ENCODE measurements around the gene COL23A1. TPM values are rescaled to one million over a fixed set of nuclear protein-coding genes. Genes with fewer than 3 reads are reported as not detected.

COL23A1 gene
- total RNA-seq, 2 donors from 2014 or later = 0.14 to 0.20 TPM

DNA sequence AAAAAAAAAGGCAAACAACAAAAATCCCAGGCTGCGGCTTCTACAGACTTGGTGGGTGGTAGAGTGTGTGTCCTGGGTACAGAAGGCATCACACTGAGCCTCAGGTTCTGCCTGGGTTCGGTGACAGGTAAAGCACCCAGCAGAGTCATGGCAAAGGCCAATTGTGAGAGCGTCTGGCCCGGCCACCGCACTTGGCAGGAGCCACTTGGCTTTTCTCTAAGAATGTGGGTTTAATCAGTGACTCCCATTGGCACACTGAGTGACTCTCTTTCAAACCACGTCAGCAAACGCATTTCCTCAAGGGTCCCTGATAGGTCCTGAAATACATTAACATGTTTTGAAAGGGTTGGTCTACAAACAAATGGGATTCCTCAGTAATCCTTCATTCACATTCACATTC is 17.0 kb downstream of the COL23A1 start:
- no peaks in the 10 kb centered on the region for H3K36me3 Mint-ChIP-seq
- ATAC-seq (no peak), DNase-seq (ENCODE audit: low spot score in 2 of 2) (no peak)
- peaks cover 0 to 4% of the 10 kb centered on the region in 2 donors for H3K9me3 Mint-ChIP-seq
- H3K27ac Mint-ChIP-seq = no peak overlapping the region

DNA sequence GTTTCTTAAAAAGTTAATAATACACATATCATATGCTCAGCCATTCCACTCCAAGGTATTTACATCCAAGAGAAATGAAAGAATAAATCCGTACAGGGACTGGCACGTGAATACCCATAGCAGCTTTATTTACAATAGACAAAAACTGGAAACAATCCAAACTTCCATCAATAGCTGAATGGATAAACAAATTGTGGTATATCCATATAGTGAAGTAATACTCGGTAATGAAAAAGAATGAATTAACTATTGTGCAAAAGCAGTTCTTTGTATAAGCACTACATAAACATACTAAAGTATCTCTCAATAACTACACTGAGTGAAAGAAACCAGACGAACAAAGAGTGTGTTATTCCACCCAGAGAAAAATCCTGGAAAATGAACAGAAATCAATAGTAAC is 17.6 kb downstream of the COL23A1 start:
- DNase-seq (ENCODE audit: low spot score in 2 of 2) (no peak), ATAC-seq (no peak)
- Mint-ChIP-seq H3K36me3 (no peaks in the 10 kb centered on the region), H3K9me3 (peaks cover 0 to 4% of the 10 kb centered on the region in 2 donors), H3K27ac (no peak overlapping the region)

DNA sequence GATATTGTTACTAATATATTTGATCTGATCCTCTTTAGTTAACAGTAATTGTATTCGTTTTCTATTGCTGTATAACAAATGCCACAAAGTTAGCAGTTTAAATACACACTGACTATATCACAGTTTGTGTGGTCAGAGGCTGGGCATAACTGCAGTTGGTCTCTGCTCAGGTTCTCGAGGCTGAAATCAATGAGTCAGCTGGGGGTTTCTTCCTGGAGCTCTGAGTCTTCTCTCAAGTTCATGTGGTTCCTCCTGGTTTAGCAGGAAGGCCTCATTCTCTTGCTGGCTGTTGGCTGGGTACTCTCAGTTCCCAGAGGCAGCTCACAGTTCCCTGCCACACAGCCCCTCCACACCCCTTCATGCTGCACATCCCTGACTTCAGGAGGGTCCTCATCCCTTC is 20.7 kb downstream of the COL23A1 start:
- no peak for DNase-seq (ENCODE audit: low spot score in 2 of 2)
- Mint-ChIP-seq H3K27ac (no peak overlapping the region), H3K36me3 (no peaks in the 10 kb centered on the region), H3K9me3 (peaks cover 0 to 4% of the 10 kb centered on the region in 2 donors)
- ATAC-seq = no peak

DNA sequence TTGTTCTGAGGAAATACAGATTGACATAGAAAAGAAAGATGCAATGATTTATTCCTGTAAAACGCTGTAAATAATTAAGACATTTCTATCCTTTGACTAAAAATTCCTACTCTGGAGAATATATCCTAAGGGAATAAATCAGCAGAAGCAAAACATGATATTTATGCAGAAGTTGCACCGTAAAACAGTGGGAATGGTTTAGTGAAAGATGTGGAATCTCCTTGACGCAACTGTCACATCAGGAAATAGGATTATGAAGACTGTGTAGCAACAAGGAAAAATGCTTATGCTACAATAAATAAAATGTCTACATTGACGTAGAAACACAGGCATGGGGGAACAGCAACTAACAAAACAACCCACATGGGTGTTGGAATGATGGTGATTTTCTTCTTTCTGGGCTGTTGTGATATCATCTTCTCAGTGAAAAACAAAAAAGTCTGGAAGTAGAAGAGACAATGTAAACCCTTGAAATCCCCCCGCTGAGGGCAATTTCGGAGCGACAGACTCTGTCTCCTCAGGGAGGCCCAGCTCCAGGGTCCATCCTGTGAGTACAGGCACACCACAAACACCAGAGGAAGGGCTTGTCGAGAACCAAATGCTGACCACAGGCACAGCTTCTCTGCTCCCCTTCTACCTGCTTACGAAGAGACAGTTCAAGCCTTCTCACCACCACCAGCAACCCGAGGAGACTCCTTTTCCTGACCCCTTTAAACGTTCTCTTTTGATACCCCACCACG is 25.2 kb downstream of the COL23A1 start:
- H3K27ac Mint-ChIP-seq = no peak overlapping the region
- DNase-seq (ENCODE audit: low spot score in 2 of 2) (no peak), ATAC-seq (no peak)
- peaks cover 0 to 5% of the 10 kb centered on the region in 2 donors for H3K36me3 Mint-ChIP-seq
- H3K9me3 Mint-ChIP-seq = no peaks in the 10 kb centered on the region

DNA sequence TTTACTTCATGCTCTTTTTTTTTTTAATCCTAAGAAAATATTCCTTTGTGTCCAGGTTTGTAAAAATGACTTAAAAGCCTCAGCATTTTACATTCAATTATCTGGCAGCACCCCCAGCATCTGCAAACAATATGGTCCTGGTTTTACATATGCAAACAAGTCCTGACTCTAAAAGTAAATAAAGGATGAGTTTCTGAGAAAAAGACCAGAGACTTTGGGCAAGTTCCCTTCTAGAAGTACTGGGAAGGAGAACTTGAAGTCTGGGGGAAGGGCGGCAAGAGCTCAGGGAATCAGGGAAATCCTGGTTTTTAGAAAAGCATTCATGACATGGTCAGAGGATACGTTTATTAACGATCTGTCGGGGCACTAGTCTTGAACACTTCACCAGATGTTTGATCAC is 25.8 kb downstream of the COL23A1 start:
- no peak overlapping the region for H3K27ac Mint-ChIP-seq
- DNase-seq (ENCODE audit: low spot score in 2 of 2) = no peak
- ATAC-seq = no peak
- peaks cover 0 to 5% of the 10 kb centered on the region in 2 donors for H3K36me3 Mint-ChIP-seq
- no peaks in the 10 kb centered on the region for H3K9me3 Mint-ChIP-seq

DNA sequence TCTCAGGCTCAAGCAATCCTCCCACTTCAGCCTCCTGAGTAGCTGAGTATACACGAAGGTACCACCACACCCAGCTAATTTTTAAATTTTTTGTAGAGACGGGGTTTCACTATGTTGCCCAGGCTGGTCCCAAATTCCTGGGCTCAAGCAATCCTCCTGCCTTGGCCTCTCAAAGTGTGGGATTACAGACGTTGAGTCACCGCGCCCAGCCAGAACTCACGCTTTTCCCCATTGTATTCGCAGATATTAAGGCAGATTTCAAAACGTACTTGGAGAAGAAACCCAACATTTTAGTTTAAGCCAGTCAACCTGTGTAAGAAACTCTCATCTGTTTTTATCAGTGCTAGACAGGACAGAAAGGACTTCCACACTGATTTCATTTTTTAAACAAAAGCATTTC is 26.6 kb downstream of the COL23A1 start:
- DNase-seq (ENCODE audit: low spot score in 2 of 2) (no peak), ATAC-seq (no peak)
- H3K27ac Mint-ChIP-seq = no peak overlapping the region
- peaks cover 0 to 5% of the 10 kb centered on the region in 2 donors for H3K36me3 Mint-ChIP-seq
- H3K9me3 Mint-ChIP-seq = no peaks in the 10 kb centered on the region

DNA sequence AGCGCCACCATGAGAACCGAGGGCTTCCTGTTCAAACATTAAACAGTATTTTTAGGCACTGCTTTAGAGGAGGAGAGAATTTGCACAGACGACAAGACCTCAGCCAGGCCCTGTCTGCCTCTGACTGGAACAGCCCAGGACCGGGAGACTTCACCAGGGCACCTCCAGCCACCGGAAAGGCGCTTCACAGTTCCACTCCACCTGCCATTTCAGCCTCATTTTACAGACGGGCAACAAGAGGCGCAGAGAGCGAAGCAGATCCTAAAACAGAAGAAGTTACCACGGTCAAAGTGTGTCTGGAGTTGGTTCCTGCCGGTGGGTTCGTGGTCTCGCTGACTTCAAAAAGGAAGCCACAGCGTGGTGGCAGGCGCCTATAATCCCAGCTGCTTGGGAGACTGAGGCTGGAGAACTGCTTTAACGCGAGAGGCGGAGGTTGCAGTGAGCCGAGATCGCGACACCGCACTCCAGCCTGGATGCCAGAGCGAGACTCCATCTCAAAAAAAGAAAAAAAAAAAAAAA is 28.4 kb downstream of the COL23A1 start:
- Mint-ChIP-seq H3K27ac (no peak overlapping the region), H3K9me3 (no peaks in the 10 kb centered on the region), H3K36me3 (peaks cover 0 to 5% of the 10 kb centered on the region in 2 donors)
- DNase-seq (ENCODE audit: low spot score in 2 of 2) (no peak), ATAC-seq (no peak)

DNA sequence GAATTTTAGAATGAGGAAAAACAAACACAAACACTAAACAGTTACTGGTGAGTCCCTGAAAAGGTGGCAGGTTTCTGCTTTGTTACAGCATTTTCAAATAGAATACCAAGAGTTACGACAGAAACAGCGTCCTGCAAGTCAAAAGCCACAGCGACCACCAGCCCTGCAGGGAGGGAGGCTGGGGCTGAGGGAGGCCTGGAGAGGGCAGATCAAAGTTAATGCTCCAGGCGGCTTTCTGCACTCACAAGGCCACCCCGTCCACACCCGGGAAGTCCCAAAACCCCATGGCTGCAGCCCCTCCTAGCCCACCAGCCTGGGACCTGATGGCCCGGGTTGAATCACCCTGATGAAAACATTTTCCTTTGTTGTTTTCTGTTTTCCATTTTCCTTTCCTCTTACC is 29.3 kb downstream of the COL23A1 start:
- Mint-ChIP-seq H3K36me3 (peaks cover 0 to 5% of the 10 kb centered on the region in 2 donors), H3K27ac (no peak overlapping the region), H3K9me3 (no peaks in the 10 kb centered on the region)
- no peak for DNase-seq (ENCODE audit: low spot score in 2 of 2)
- ATAC-seq = no peak

DNA sequence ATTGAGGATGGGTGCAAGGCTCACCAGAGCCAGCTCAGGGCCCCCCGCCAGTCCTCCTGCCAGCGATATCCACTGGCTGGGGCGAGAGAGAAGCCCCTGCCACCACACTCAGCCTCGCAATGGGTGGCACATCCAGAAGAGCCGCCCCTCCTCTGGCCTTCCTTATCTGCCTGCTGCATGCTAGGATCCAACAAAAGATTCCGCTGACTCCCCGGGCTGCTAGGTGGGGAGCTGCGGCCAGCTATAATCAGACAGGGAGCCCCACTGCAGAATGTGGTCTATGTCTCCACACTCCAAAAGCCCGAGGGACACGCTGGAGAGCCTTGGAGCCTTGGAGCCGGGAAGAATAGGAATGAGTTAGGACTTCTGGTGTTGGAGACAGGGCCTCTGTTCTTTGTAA is 32.8 kb downstream of the COL23A1 start:
- DNase-seq (ENCODE audit: low spot score in 2 of 2) (no peak), ATAC-seq (no peak)
- Mint-ChIP-seq H3K27ac (peak overlapping the region in 1 of 2 donors; percentile 65), H3K36me3 (peaks cover 0 to 5% of the 10 kb centered on the region in 2 donors), H3K9me3 (no peaks in the 10 kb centered on the region)

DNA sequence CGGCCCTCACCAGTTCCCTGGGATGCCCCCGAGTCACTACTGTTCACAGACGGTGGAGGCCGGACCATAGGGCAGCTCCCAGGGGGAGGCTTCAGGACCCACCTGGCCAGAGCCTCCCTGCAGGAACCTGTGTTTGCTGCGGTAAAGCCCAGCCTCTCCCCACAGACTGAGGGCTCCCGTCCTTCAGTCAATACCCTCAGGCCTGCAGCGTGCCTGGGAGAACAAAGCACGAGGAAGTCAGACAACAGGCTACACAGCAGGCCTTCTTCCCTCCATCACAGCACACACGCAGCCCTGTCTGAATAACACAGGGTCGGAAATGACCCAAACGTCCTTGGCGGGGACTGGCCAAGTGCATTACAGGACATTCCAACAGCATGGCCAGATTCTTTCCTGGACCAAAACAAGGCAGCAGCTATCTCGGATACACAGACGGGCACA is 34.4 kb downstream of the COL23A1 start:
- no peak for DNase-seq (ENCODE audit: low spot score in 2 of 2)
- Mint-ChIP-seq H3K27ac (no peak overlapping the region), H3K9me3 (no peaks in the 10 kb centered on the region), H3K36me3 (no peaks in the 10 kb centered on the region)
- ATAC-seq = no peak

DNA sequence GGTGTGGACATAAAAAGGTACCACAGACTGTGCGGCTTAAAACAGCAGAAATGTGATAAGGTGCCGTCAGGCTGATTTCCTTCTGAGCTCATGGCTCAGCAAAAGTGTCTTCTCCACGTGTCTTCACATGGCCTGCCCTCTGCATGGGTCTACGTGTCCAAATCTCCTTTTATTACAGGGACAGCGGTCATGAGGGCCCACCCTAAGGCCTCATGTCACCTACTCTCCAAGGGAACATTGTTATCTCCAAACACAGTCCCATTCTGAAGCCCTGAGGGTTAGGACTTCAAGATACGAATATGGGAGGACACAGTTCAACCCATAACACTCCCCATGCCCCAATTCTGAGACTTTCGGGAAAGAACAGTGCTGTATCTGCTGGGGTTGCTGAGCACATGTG is 35.2 kb downstream of the COL23A1 start:
- ATAC-seq = no peak
- DNase-seq (ENCODE audit: low spot score in 2 of 2) = no peak
- Mint-ChIP-seq H3K9me3 (no peaks in the 10 kb centered on the region), H3K27ac (peak overlapping the region in 1 of 2 donors; percentile 53), H3K36me3 (no peaks in the 10 kb centered on the region)

DNA sequence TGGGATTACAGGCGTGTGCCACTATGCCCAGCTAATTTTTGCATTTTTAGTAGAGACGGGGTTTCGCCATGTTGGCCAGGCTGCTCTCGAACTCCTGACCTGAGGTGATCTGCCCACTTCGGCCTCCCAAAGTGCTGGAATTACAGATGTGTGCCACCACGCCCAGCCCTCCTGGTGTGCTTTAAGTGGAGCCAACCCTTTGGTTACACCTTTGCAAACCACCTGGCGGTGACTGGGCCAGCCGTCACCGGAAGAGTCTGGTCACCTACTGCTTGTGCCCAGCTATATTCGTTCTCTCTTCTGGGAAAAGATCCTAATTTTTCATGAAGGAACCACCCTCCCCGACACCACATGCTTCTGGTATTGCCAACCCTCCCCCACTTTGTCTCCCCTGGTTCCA is 35.9 kb downstream of the COL23A1 start:
- no peak for DNase-seq (ENCODE audit: low spot score in 2 of 2)
- no peak for ATAC-seq
- no peak overlapping the region for H3K27ac Mint-ChIP-seq
- no peaks in the 10 kb centered on the region for H3K9me3 Mint-ChIP-seq
- H3K36me3 Mint-ChIP-seq = no peaks in the 10 kb centered on the region

DNA sequence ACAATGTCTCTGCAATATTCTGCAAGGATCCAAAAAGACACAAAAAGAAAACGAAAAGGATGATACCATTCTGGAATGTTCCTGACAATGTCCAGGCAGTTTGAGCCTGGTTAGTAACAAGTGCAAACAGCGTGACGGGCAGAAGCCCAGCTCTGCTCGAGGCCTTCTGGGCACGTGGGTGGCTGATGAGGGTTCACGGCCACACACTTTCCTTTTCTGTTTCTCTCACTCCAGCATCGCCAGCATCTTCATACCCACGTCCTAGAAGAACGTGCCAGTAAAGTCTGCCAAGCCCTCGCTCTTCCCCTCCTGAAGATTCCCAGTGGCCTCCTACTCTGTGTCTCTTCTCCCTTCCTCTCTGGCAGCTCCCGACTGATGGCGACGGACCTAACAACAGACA is 36.7 kb downstream of the COL23A1 start:
- no peak for ATAC-seq
- no peaks in the 10 kb centered on the region for H3K36me3 Mint-ChIP-seq

DNA sequence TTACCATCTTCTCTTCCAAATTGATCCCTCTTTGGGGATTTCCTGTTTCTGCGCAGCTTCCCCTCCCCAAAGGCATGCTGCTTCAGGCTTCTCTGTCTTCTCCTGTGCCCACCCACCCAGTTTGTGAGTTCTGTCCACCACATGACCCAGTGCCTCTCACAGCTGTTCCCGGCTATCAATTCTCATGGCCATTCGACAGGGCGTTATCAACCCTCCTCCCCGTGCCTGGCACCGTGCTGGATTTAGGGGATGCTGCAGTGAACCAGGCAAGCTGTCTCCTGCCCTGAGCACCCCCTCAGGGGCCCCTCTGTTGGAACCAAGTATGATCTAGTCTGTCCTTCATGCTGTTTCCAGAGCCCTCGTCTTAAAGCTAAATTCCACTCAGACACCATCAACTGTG is 38.7 kb downstream of the COL23A1 start:
- ATAC-seq (no peak), DNase-seq (ENCODE audit: low spot score in 2 of 2) (no peak)
- H3K9me3 Mint-ChIP-seq = no peaks in the 10 kb centered on the region
- H3K36me3 Mint-ChIP-seq = no peaks in the 10 kb centered on the region
- no peak overlapping the region for H3K27ac Mint-ChIP-seq

More for the DNA sequence above, 36.7 kb downstream of the COL23A1 start:
- DNase-seq (ENCODE audit: low spot score in 2 of 2) = no peak
- no peaks in the 10 kb centered on the region for H3K9me3 Mint-ChIP-seq
- H3K27ac Mint-ChIP-seq = no peak overlapping the region

DNA sequence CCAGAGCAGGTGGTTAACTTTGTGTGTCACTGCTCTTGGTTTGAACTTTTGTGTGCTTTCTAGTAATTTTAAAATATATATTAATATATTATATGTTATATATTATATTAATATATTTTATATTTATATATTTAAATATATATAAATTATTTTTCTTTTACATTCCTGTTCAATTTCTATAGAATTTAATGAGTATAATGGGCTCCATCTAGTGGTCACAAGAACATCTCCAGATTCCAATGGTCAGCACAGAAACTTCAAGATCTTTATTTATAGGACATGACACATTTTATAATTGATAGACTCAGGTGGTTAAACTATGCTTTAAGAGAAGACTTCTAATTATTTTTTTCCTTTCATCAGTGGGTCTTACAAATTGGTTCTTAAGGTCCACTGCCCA is 39.1 kb downstream of the COL23A1 start:
- ATAC-seq = no peak

DNA sequence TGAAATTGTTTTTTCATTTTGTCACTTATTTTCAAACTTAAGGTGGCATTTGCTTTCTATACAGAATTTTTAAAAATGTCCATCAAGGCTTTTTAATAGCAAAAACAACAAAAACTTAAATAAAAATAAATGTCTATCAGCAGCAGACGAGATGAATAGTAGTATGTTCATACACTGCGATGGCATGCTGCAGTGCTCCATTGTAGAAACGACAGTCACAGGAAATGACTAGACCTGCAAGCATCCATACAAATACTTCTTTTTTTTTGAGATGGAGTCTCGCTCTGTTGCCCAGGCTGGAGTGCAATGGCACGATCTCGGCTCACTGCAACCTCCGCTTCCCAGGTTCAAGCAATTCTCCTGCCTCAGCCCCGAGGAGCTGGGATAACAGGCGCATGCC is 41.4 kb downstream of the COL23A1 start:
- peak overlapping the region in 1 of 2 donors; percentile 84 for H3K27ac Mint-ChIP-seq
- no peak for DNase-seq (ENCODE audit: low spot score in 2 of 2)
- H3K36me3 Mint-ChIP-seq = no peaks in the 10 kb centered on the region
- no peak for ATAC-seq
- H3K9me3 Mint-ChIP-seq = no peaks in the 10 kb centered on the region

More for the DNA sequence above, 39.1 kb downstream of the COL23A1 start:
- no peak for DNase-seq (ENCODE audit: low spot score in 2 of 2)
- no peaks in the 10 kb centered on the region for H3K36me3 Mint-ChIP-seq
- H3K9me3 Mint-ChIP-seq = no peaks in the 10 kb centered on the region
- no peak overlapping the region for H3K27ac Mint-ChIP-seq

DNA sequence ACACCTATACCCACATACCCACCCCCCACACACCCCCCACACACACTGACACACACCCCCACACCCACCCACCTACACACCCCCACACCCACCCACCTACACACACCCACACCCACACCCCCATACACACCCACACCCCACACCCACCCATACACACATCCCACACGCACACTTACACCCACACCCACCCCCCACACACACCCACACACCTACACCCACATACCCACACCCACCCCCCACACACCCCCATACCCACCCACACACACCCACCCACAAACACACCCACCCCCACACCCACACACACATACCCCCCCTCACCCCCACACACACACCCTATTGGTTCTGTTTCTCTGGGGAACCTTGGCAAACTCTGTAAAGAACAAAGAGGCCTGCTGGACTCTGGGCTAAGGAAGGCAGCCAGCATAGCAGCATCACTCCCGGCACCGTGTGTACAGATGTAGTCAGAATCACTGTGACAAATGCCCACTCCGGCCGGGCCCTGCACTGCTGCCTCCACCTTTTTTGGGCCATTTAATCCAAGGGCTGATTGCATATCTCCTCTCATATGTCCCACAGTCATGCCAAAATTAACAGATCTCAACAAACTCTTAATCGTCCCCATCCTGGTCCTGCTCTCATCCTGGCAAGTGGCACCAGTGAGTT is 42.3 kb downstream of the COL23A1 start:
- DNase-seq (ENCODE audit: low spot score in 2 of 2) (no peak), ATAC-seq (peak in 1 of 2 donors; percentile 56)
- H3K9me3 Mint-ChIP-seq = no peaks in the 10 kb centered on the region
- H3K36me3 Mint-ChIP-seq = no peaks in the 10 kb centered on the region
- H3K27ac Mint-ChIP-seq = peak overlapping the region in 1 of 2 donors; percentile 84

Measured in activated naive CD4-positive, alpha-beta T cell treated with anti-CD3 and anti-CD28 coated beads, Interleukin-2, amount 50 U/mL, for 72 hours (primary cell).